Muscle of leg (tissue), 16 donors: ENCODE data around the gene CD320. TPM values are rescaled to one million over a fixed set of nuclear protein-coding genes. Genes with fewer than 3 reads are reported as not detected.
"Not testable (repeated sequence)": the region's sequence is repeated elsewhere in the genome, so short reads cannot be mapped to it uniquely, and the experiment has no call there.

Source experiments
- DNase-seq: peaks from one replicate; pipeline ENCODE4 v3.0.0; 2013
- H3K27ac ChIP-seq: one replicate; pipeline ENCODE4 v1.5.1; 2013; ENCODE audit warnings: mild to moderate bottlenecking, low read length, control low read depth
- H3K27me3 ChIP-seq: one replicate; pipeline ENCODE4 v1.6.1; 2013; ENCODE audit warnings: low read length; ENCODE audit not compliant: control insufficient read depth, insufficient read depth
- H3K36me3 ChIP-seq: one replicate; pipeline ENCODE4 v1.6.1; 2013; ENCODE audit warnings: low read length; ENCODE audit not compliant: control insufficient read depth, insufficient read depth
- H3K4me1 ChIP-seq: one replicate; pipeline ENCODE4 v1.6.1; 2013; ENCODE audit warnings: low read length; ENCODE audit not compliant: control insufficient read depth, insufficient read depth
- H3K4me3 ChIP-seq: one replicate; pipeline ENCODE4 v1.5.1; 2013; ENCODE audit warnings: low read length, control low read depth
- H3K9me3 ChIP-seq: replicated peaks from 2 replicates; pipeline ENCODE4 v1.6.1; 2013; ENCODE audit warnings: low read depth, low read length; ENCODE audit not compliant: control insufficient read depth
- WGBS: methylation state at CpG from one replicate; pipeline ENCODE4 v1.1.5; 2013; ENCODE audit warnings: missing lambda C conversion rate; ENCODE audit not compliant: insufficient coverage; 5-methylcytosine and 5-hydroxymethylcytosine counted together
- long read RNA-seq, 11 donors: transcript quantifications; one replicate each; lab custom pipeline, GENCODE V29; 2026
- polyA plus RNA-seq, 8 donors: library from polyadenylated mRNA; unstranded; fragments of 120-200 nt; gene quantifications; one replicate each; pipeline versions ENCODE4 v1.2.1 to v1.2.3, GENCODE V29; 2013; ENCODE audit warnings: inconsistent platforms in 1 of 8, low replicate concordance in 1 of 8; ENCODE audit not compliant: insufficient read length in 8 of 8, insufficient read depth in 1 of 8
- total RNA-seq: library from RNA; stranded (reverse); fragments of 120-200 nt; gene quantifications from one replicate; pipeline ENCODE4 v1.2.4, GENCODE V29; 2013

The CD320 gene
- total RNA-seq, result 18.7 TPM
- polyA plus RNA-seq, result 10 to 100 TPM; 20.4 to 27.9 (median 24.7) TPM
- long read RNA-seq, donor 1, transcript CD320-201 (5 exons, 1,250 nt), result major isoform, 6 of 7 reads
- long read RNA-seq, donor 1, partial matches to known transcripts, result 0 of 7 reads
- long read RNA-seq, donor 1, other reads (novel, unspliced or antisense), result 0 of 7 reads
- long read RNA-seq, donor 2, result 0 reads
- long read RNA-seq, donor 3, transcript CD320-201 (5 exons, 1,250 nt), result major isoform, 15 of 15 reads
- long read RNA-seq, donor 3, partial matches to known transcripts, result 0 of 15 reads
- long read RNA-seq, donor 3, other reads (novel, unspliced or antisense), result 0 of 15 reads
- long read RNA-seq, donor 4, transcript CD320-201 (5 exons, 1,250 nt), result major isoform, 12 of 13 reads
- long read RNA-seq, donor 4, partial matches to known transcripts, result 0 of 13 reads
- long read RNA-seq, donor 4, other reads (novel, unspliced or antisense), result 0 of 13 reads
- long read RNA-seq, donor 5, transcript CD320-201 (5 exons, 1,250 nt), result major isoform, 36 of 39 reads
- long read RNA-seq, donor 5, partial matches to known transcripts, result 0 of 39 reads
- long read RNA-seq, donor 5, other reads (novel, unspliced or antisense), result 0 of 39 reads
- long read RNA-seq, donor 6, transcript CD320-201 (5 exons, 1,250 nt), result major isoform, 15 of 15 reads
- long read RNA-seq, donor 6, partial matches to known transcripts, result 0 of 15 reads
- long read RNA-seq, donor 6, other reads (novel, unspliced or antisense), result 0 of 15 reads
- long read RNA-seq, donor 7, transcript CD320-201 (5 exons, 1,250 nt), result major isoform, 9 of 10 reads
- long read RNA-seq, donor 7, partial matches to known transcripts, result 0 of 10 reads
- long read RNA-seq, donor 7, other reads (novel, unspliced or antisense), result 0 of 10 reads
- long read RNA-seq, donor 8, partial matches to known transcripts, result 0 of 4 reads
- long read RNA-seq, donor 8, other reads (novel, unspliced or antisense), result 0 of 4 reads
- long read RNA-seq, donor 9, transcript CD320-201 (5 exons, 1,250 nt), result major isoform, 15 of 16 reads
- long read RNA-seq, donor 9, partial matches to known transcripts, result 0 of 16 reads
- long read RNA-seq, donor 9, other reads (novel, unspliced or antisense), result 0 of 16 reads
- long read RNA-seq, donor 10, transcript CD320-201 (5 exons, 1,250 nt), result major isoform, 25 of 25 reads
- long read RNA-seq, donor 10, partial matches to known transcripts, result 0 of 25 reads
- long read RNA-seq, donor 10, other reads (novel, unspliced or antisense), result 0 of 25 reads
- long read RNA-seq, donor 11, transcript CD320-201 (5 exons, 1,250 nt), result major isoform, 13 of 14 reads
- long read RNA-seq, donor 11, partial matches to known transcripts, result 0 of 14 reads
- long read RNA-seq, donor 11, other reads (novel, unspliced or antisense), result 0 of 14 reads

- no peaks in the 10 kb centered on the region for H3K9me3 ChIP-seq
- peak within 1 kb of the TSS; percentile 51 for H3K4me3 ChIP-seq
- under 1% methylated on average over 52 of the region's 63 CpGs for WGBS
- H3K27me3 ChIP-seq, result peaks cover 3% of the 10 kb centered on the region
- H3K27ac ChIP-seq, result no peak within 1 kb of the TSS
- peaks cover 38% of the 10 kb centered on the region for H3K4me1 ChIP-seq
- peaks cover 40% of the 10 kb centered on the region for H3K36me3 ChIP-seq
- DNase-seq, result peak; percentile 96
These were observed at the start of gene CD320 for GRCh38 chr19:8307965-8308866. Gene CD320, minus strand, starts transcription at chr19:8308358. Its CDS starts 68 bp downstream, at chr19:8308290.

DNA sequence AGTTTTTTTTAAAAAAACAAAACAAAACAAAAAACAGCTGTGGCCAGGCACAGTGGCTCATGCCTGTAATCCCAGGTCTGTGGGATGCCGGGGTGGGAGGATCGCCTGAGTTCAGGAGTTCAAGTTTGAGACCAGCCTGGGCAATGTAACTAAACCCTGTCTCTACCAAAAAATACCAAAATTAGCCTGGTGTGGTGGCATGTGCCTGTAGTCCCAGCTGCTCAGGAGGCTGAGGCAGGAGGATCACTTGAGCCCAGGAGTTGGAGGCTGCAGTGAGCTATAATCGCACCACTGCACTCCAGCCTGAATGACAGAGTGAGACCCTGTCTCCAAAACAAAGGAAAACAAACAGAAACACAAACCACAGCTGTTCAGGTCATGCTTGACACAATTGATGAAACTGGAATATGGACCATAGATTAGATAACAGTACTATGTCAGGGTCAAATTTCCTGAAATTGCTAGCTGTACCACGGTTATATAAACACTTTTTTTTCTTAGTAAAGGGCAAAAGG lies 48.9 kb upstream of the CD320 start:
- peaks cover 15% of the 10 kb centered on the region for H3K4me1 ChIP-seq
- H3K36me3 ChIP-seq, result no peaks in the 10 kb centered on the region
- peaks cover 5% of the 10 kb centered on the region for H3K27me3 ChIP-seq
- no peak overlapping the region for H3K27ac ChIP-seq
- no peaks in the 10 kb centered on the region for H3K9me3 ChIP-seq
- no CpG with 5 or more reads among the region's 4 CpGs for WGBS
- DNase-seq, result no peak
- H3K4me3 ChIP-seq, result no peak overlapping the region

DNA sequence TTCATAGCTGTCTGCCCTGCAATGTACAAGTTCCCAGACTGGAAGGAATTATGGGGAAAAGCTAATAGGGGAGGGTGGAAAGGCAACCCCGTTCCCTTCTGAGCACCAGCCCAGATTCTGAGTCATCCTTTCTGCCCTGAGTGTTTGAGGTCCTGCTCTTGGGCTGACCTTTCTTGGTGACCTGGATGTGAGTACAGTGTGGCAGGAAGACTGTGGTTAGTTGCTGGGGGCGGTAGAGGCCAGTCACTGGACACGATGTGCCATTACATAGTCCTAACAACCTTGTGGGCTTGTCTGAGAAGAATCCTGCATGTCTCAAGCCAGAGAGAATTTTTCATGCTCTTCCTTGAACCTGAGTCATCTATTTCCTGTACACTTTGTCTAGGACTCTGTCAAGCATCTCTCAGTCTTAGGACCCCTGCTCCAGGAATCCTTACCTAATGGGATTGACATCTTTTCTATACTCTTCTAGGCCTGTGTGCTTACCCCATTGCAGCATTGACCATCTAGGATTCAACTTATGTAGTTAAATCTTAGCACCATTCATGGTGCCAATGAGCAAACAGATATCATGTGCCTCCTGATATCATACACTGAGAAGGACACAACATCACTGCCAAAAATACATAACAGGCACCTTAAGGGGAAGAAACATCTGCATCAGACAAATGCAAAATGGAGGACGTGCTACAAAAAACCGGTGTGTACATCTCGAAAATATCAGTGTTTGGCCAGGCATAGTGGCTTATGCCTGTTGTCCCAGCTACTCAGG lies 47.7 kb upstream of the CD320 start:
- no peaks in the 10 kb centered on the region for H3K9me3 ChIP-seq
- peaks cover 8% of the 10 kb centered on the region for H3K4me1 ChIP-seq
- no peak overlapping the region for H3K27ac ChIP-seq
- DNase-seq, result no peak
- WGBS, result 80% methylated on average over 5 of the region's 6 CpGs
- no peak overlapping the region for H3K4me3 ChIP-seq
- H3K27me3 ChIP-seq, result peaks cover 11% of the 10 kb centered on the region
- H3K36me3 ChIP-seq, result no peaks in the 10 kb centered on the region

DNA sequence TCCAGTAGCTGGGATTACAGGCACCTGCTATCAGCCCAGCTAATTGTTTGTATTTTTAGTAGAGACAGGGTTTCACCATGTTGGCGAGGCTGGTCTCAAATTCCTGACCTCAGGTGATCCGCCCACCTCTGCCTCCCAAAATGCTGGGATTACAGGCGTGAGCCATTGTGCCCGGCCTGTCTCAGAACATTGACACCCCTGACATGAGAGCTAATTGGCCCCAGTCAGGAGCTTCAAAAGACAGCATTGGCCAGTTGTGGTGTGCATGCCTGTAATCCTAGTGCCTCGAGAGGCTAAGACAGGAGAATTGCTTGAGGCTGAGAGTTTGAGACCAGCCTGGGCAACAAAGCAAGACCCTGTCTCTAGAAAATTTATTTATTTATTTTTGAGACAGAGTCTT lies 44.7 kb upstream of the CD320 start:
- not testable (repeated sequence) for H3K27ac ChIP-seq, H3K4me3 ChIP-seq, DNase-seq, H3K4me1 ChIP-seq, H3K36me3 ChIP-seq, H3K9me3 ChIP-seq
- H3K27me3 ChIP-seq, result peaks cover 16% of the 10 kb centered on the region
- 32% methylated on average over 5 of the region's 5 CpGs for WGBS

DNA sequence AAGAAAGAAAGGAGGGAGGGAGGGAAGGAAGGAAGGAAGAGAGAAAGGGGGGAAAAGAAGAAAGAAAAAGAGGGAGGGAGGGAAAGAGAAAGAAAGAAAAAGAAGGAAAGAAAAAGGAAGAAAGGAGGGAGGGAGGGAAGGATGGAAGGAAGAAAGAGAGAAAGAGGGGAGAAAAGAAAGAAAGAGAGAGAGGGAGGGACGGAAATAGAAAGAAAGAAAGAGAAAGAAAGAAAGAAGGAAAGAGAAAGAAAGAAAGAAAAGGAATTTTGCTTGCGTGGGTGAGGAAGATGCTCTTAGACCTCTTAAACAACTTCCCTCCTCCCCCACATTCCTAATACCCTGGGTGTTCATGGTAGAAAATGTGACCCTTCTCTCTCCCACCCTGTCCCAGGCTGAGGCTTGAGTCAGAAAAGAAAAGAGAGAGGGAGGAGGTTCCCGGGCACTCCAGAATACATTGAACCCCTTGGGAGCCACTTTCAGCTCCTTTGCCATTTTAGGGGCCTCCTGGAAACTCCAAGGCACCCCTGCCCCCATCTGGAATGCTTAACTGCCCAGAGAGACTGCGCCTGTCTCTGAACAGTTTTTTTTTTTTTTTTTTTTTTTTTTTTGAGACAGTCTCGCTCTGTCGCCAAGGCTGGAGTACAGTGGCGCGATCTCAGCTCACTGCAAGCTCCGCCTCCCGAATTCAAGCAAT lies 44.1 kb upstream of the CD320 start:
- DNase-seq, result no peak
- no CpG with 5 or more reads among the region's 10 CpGs for WGBS
- H3K27me3 ChIP-seq, result peaks cover 16% of the 10 kb centered on the region
- no peaks in the 10 kb centered on the region for H3K36me3 ChIP-seq
- peaks cover 8% of the 10 kb centered on the region for H3K4me1 ChIP-seq
- H3K27ac ChIP-seq, result no peak overlapping the region
- H3K9me3 ChIP-seq, result no peaks in the 10 kb centered on the region
- no peak overlapping the region for H3K4me3 ChIP-seq

- H3K27me3 ChIP-seq, result peaks cover 22% of the 10 kb centered on the region
- not testable (repeated sequence) for H3K4me1 ChIP-seq, DNase-seq, H3K4me3 ChIP-seq, H3K27ac ChIP-seq, H3K36me3 ChIP-seq, H3K9me3 ChIP-seq
- 76% methylated on average over 2 of the region's 8 CpGs for WGBS
These were observed 41.6 kb upstream of the CD320 start for GRCh38 chr19:8349629-8350372.

- WGBS, result 8% methylated on average over 5 of the region's 11 CpGs
- DNase-seq, result no peak
- Histone ChIP-seq H3K4me1 (peaks cover 18% of the 10 kb centered on the region), H3K27ac (no peak overlapping the region), H3K9me3 (no peaks in the 10 kb centered on the region), H3K27me3 (peaks cover 63% of the 10 kb centered on the region), H3K4me3 (no peak overlapping the region), H3K36me3 (no peaks in the 10 kb centered on the region)
These were observed 35.3 kb upstream of the CD320 start for GRCh38 chr19:8343483-8343844.
